NCI-H1694 treated with DMSO at 0.1 percent for 48 hours (cell line): Measurements from ENCODE around the gene MAP3K12.
A peak's percentile ranks its signal among the peaks of the same experiment; 100 is the strongest.
"Not testable (repeated sequence)": the region's sequence is repeated elsewhere in the genome, so short reads cannot be mapped to it uniquely, and the experiment has no call there.

Experiments used
- DNase-seq: peaks from one replicate; lab custom pipeline; 2025; lab: John Stamatoyannopoulos, UW

MAP3K12 gene

GRCh38 chr12:53441040-53441833, 58.0 kb downstream of the MAP3K12 start, which contains the start of gene PRR13:
PRR13 (plus strand) TSS chr12:53441734; CDS start chr12:53442715, 981 bp downstream.
- peak; percentile 98 for DNase-seq

- not testable (repeated sequence) for DNase-seq
These were observed 59.7 kb downstream of the MAP3K12 start for GRCh38 chr12:53439582-53439981.

- DNase-seq = not testable (repeated sequence)
These were observed 63.9 kb downstream of the MAP3K12 start for GRCh38 chr12:53435326-53435725.

GRCh38 chr12:53431187-53431586, 68.1 kb downstream of the MAP3K12 start:
- DNase-seq = no peak

- DNase-seq = no peak
These were observed 69.1 kb downstream of the MAP3K12 start for GRCh38 chr12:53430116-53430515.
